Activated CD8-positive, alpha-beta T cell treated with anti-CD3 and anti-CD28 coated beads for 36 hours (primary cell): ENCODE results near the gene BBS5. TPM values are rescaled to one million over a fixed set of nuclear protein-coding genes. Genes with fewer than 3 reads are reported as not detected.

Experiments
- ATAC-seq: fragments of 200-7000 bp; cut with Tn5 transposase; one replicate; pipeline ENCODE4 v1.10.0; 2021; ENCODE audit warnings: mild to moderate bottlenecking, moderate library complexity
- CTCF ChIA-PET: fragments of 350-600 bp; sonication (Branson Sonifier 250); formaldehyde crosslinking; loops from one replicate; lab custom pipeline; 2021; ENCODE audit warnings: antibody characterized with exemption; lab: Charles Lee
- POLR2A ChIA-PET: fragments of 350-600 bp; sonication (Branson Sonifier 250); formaldehyde crosslinking; loops from one replicate; lab custom pipeline; 2021; ENCODE audit warnings: antibody characterized with exemption; lab: Charles Lee
- DNase-seq: peaks from one replicate; pipeline ENCODE4 v3.0.0-alpha.2; 2020
- H3K27ac Mint-ChIP-seq: one replicate; pipeline ENCODE4 v1.8.0; 2021; ENCODE audit warnings: mild to moderate bottlenecking, mixed read lengths
- H3K27me3 Mint-ChIP-seq: one replicate; pipeline ENCODE4 v1.8.0; 2021; ENCODE audit warnings: mixed read lengths
- H3K36me3 Mint-ChIP-seq: one replicate; pipeline ENCODE4 v1.8.0; 2021; ENCODE audit warnings: low read depth, mixed read lengths
- H3K4me1 Mint-ChIP-seq: one replicate; pipeline ENCODE4 v1.8.0; 2021; ENCODE audit warnings: low read depth, mixed read lengths
- H3K4me3 Mint-ChIP-seq: one replicate; pipeline ENCODE4 v1.8.0; 2021; ENCODE audit warnings: mild to moderate bottlenecking, moderate library complexity, mixed read lengths
- H3K9me3 Mint-ChIP-seq: one replicate; pipeline ENCODE4 v1.8.0; 2021; ENCODE audit warnings: mixed read lengths
- CTCF ChIP-seq: fragments of 200-600 bp; IDR thresholded peaks from one replicate; pipeline ENCODE4 v1.8.0; 2022; ENCODE audit warnings: antibody characterized with exemption, mild to moderate bottlenecking
- intact Hi-C: fragments of 100-400 bp; cut with micrococcal nuclease; formaldehyde crosslinking; loops from one replicate; pipeline ENCODE4 v1.10.0; 2022
- total RNA-seq, 2 experiments: library from RNA; stranded (reverse); gene quantifications; one replicate each; pipeline ENCODE4 v1.2.3, GENCODE V29; 2021

The BBS5 gene
- total RNA-seq, 2 experiments from 2014 or later: 2.6 to 3.2 TPM

GRCh38 chr2:169469952-169470572 is 9.2 kb upstream of the BBS5 start:
- H3K4me1 Mint-ChIP-seq: no peaks in the 10 kb centered on the region
- ChIA-PET CTCF (interaction anchor here (1.0 to 1.1 kb wide), 2 partner anchors 9 to 58 kb away, joined by 3 to 7 read pairs; partner anchors contain the start of gene BBS5), POLR2A (no interaction called here)
- no peak for TF ChIP-seq CTCF
- DNase-seq (no peak), ATAC-seq (no peak)
- H3K4me3 Mint-ChIP-seq: no peak overlapping the region
- no peaks in the 10 kb centered on the region for H3K36me3 Mint-ChIP-seq
- intact Hi-C loops: loop anchor here (2.0 to 10.0 kb wide), 2 partner anchors 91 to 495 kb away; no protein-coding TSS in a partner anchor
- H3K9me3 Mint-ChIP-seq: no peaks in the 10 kb centered on the region
- no peaks in the 10 kb centered on the region for H3K27me3 Mint-ChIP-seq
- H3K27ac Mint-ChIP-seq: no peak overlapping the region

GRCh38 chr2:169472249-169472648 is 7.0 kb upstream of the BBS5 start:
- TF ChIP-seq CTCF: no peak
- Mint-ChIP-seq H3K4me3 (no peak overlapping the region), H3K27me3 (no peaks in the 10 kb centered on the region), H3K4me1 (no peaks in the 10 kb centered on the region), H3K9me3 (no peaks in the 10 kb centered on the region), H3K36me3 (no peaks in the 10 kb centered on the region), H3K27ac (no peak overlapping the region)
- ChIA-PET POLR2A (no interaction called here), CTCF (interaction anchor here (2.1 kb wide), 1 partner anchor 13 kb away, joined by 7 read pairs; no protein-coding TSS in a partner anchor)
- intact Hi-C loops: loop anchor here (10.0 kb wide), 1 partner anchor 497 kb away; no protein-coding TSS in a partner anchor
- DNase-seq (no peak), ATAC-seq (no peak)

GRCh38 chr2:169476459-169476858 is 2.8 kb upstream of the BBS5 start:
- no peaks in the 10 kb centered on the region for H3K9me3 Mint-ChIP-seq
- no peaks in the 10 kb centered on the region for H3K27me3 Mint-ChIP-seq
- H3K27ac Mint-ChIP-seq: no peak overlapping the region
- POLR2A ChIA-PET: interaction anchor here (0.8 kb wide), 1 partner anchor 100 kb away, joined by 3 read pairs; no protein-coding TSS in a partner anchor
- no peaks in the 10 kb centered on the region for H3K36me3 Mint-ChIP-seq
- intact Hi-C loops: loop anchor here (10.0 kb wide), 1 partner anchor 502 kb away; no protein-coding TSS in a partner anchor
- no peak for TF ChIP-seq CTCF
- H3K4me3 Mint-ChIP-seq: no peak overlapping the region
- ATAC-seq (no peak), DNase-seq (no peak)
- peaks cover 13% of the 10 kb centered on the region for H3K4me1 Mint-ChIP-seq
- CTCF ChIA-PET: interaction anchor here (1.4 kb wide), 1 partner anchor 216 kb away, joined by 3 read pairs; no protein-coding TSS in a partner anchor

- ChIA-PET POLR2A (interaction anchor here (0.5 to 0.9 kb wide), 2 partner anchors 42 to 105 kb away, joined by 3 read pairs; no protein-coding TSS in a partner anchor), CTCF (interaction anchor here (2.0 to 2.4 kb wide), 3 partner anchors 9 to 43 kb away, joined by 6 to 11 read pairs (median 7); no protein-coding TSS in a partner anchor)
- DNase-seq (no peak), ATAC-seq (no peak)
- peak overlapping the region; percentile 30 for H3K27ac Mint-ChIP-seq
- no peaks in the 10 kb centered on the region for H3K36me3 Mint-ChIP-seq
- no peak for TF ChIP-seq CTCF
- no peaks in the 10 kb centered on the region for H3K9me3 Mint-ChIP-seq
- peak overlapping the region; percentile 81 for H3K4me3 Mint-ChIP-seq
- H3K4me1 Mint-ChIP-seq: peaks cover 13% of the 10 kb centered on the region
- intact Hi-C loops: loop anchor here (10.0 kb wide), 1 partner anchor 504 kb away; no protein-coding TSS in a partner anchor
- H3K27me3 Mint-ChIP-seq: no peaks in the 10 kb centered on the region
Measured at GRCh38 chr2:169478339-169478738, 955 bp upstream of the BBS5 start.
